DND-41 (cell line): ENCODE data around the gene VPS37D.
"Not testable (repeated sequence)": the region's sequence is repeated elsewhere in the genome, so short reads cannot be mapped to it uniquely, and the experiment has no call there.

ENCODE experiments used
- ATAC-seq: fragments of 200-7000 bp; cut with Tn5 transposase; 3 replicates; pipeline ENCODE4 v1.9.1; 2021; ENCODE audit warnings: low read depth; ENCODE audit not compliant: insufficient read depth
- DNase-seq: peaks from one replicate; pipeline ENCODE4 v3.0.0-alpha.2; 2020
- H2AFZ ChIP-seq: 2 replicates; pipeline ENCODE4 v1.6.0; 2012; ENCODE audit warnings: low read depth, low read length
- H3K27ac ChIP-seq: 2 replicates; pipeline ENCODE4 v1.5.1; 2012; ENCODE audit warnings: low read length, inconsistent platforms
- H3K27me3 ChIP-seq: fragments of 200-600 bp; sonication (generic); 2 replicates; pipeline ENCODE4 v1.6.0; 2012; ENCODE audit warnings: low read length, mild to moderate bottlenecking, inconsistent platforms; ENCODE audit not compliant: insufficient read depth, poor library complexity
- H3K36me3 ChIP-seq: 2 replicates; pipeline ENCODE4 v1.5.1; 2012; ENCODE audit warnings: low read length, inconsistent platforms; ENCODE audit not compliant: insufficient read depth
- H3K4me1 ChIP-seq: 2 replicates; pipeline ENCODE4 v1.5.1; 2012; ENCODE audit warnings: mild to moderate bottlenecking, low read length; ENCODE audit not compliant: insufficient read depth
- H3K4me2 ChIP-seq: 2 replicates; pipeline ENCODE4 v1.6.0; 2012; ENCODE audit warnings: mild to moderate bottlenecking, moderate library complexity, low read length, inconsistent platforms; ENCODE audit not compliant: insufficient read depth
- H3K4me3 ChIP-seq, 2 experiments: fragments of 200-600 bp in 1 of 2; shearing (Covaris generic) in 1 of 2; 2 replicates each; pipeline ENCODE4 v1.5.1; 2012 to 2016; ENCODE audit warnings: inconsistent platforms in 2 of 2, low read length in 2 of 2, mild to moderate bottlenecking in 2 of 2, low read depth in 1 of 2, moderate library complexity in 1 of 2
- H3K79me2 ChIP-seq: 2 replicates; pipeline ENCODE4 v1.6.0; 2012; ENCODE audit warnings: low read length, inconsistent platforms; ENCODE audit not compliant: insufficient read depth
- H3K9ac ChIP-seq: 2 replicates; pipeline ENCODE4 v1.6.0; 2012; ENCODE audit warnings: low read depth, mild to moderate bottlenecking, inconsistent platforms, low read length, moderate library complexity
- H3K9me3 ChIP-seq: 2 replicates; pipeline ENCODE4 v1.5.1; 2012; ENCODE audit warnings: low read length, moderate library complexity, mild to moderate bottlenecking, inconsistent platforms; ENCODE audit not compliant: insufficient read depth, severe bottlenecking
- H4K20me1 ChIP-seq: 2 replicates; pipeline ENCODE4 v1.6.0; 2012; ENCODE audit warnings: low read length; ENCODE audit not compliant: insufficient read depth
- EZH2 ChIP-seq: IDR thresholded peaks from 3 replicates; pipeline ENCODE4 v1.6.1; 2012; ENCODE audit warnings: borderline replicate concordance, low read depth, mild to moderate bottlenecking, moderate library complexity, low read length, inconsistent platforms; ENCODE audit not compliant: severe bottlenecking
- TF ChIP-seq, protein P1 (sequence below): IDR thresholded peaks from 2 replicates; pipeline ENCODE4 v1.5.1; 2012; ENCODE audit warnings: borderline replicate concordance, low read length, moderate library complexity, mild to moderate bottlenecking; ENCODE audit not compliant: poor library complexity, severe bottlenecking; ENCODE audit errors: extremely low read depth

The VPS37D gene

DNA sequence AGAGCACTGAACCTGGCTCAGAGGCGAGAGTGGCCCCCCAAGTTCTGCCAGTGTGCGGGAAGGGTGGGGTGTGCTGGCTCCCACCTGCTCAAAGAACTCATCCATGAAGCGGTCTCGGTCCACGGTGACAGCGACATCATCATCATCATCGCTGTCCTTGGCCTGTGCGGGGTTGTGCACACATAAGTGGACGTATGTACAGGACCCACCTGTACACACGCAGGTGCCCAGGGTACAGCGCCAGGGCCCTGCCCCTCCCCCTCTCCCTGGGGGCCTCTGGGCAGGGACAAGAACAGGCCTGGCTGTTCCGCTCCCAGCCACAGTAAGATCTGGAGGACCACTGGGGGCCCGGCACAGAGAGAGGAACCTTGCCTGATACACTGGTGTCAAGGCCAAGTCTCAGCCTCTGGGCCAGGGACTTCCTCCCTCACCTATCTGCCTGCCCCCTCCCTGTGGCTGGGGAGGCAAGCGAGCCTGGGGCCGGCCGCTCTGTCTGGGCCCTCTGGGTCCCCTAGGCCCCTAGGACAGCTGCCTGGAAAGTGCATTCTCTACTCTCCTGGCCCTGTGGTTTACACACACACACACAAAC lies 41.4 kb downstream of the VPS37D start:
- H3K27ac ChIP-seq, result no peak overlapping the region
- DNase-seq (no peak), ATAC-seq (no peak)
- no peak overlapping the region for H3K4me2 ChIP-seq
- TF ChIP-seq, protein P1, sequence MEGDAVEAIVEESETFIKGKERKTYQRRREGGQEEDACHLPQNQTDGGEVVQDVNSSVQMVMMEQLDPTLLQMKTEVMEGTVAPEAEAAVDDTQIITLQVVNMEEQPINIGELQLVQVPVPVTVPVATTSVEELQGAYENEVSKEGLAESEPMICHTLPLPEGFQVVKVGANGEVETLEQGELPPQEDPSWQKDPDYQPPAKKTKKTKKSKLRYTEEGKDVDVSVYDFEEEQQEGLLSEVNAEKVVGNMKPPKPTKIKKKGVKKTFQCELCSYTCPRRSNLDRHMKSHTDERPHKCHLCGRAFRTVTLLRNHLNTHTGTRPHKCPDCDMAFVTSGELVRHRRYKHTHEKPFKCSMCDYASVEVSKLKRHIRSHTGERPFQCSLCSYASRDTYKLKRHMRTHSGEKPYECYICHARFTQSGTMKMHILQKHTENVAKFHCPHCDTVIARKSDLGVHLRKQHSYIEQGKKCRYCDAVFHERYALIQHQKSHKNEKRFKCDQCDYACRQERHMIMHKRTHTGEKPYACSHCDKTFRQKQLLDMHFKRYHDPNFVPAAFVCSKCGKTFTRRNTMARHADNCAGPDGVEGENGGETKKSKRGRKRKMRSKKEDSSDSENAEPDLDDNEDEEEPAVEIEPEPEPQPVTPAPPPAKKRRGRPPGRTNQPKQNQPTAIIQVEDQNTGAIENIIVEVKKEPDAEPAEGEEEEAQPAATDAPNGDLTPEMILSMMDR, result no peak
- no peak for TF ChIP-seq EZH2
- H3K79me2 ChIP-seq, result no peaks in the 10 kb centered on the region
- H3K27me3 ChIP-seq, result peaks cover 3% of the 10 kb centered on the region
- H3K9me3 ChIP-seq, result no peaks in the 10 kb centered on the region
- H3K4me3 ChIP-seq, result no peak overlapping the region
- H3K36me3 ChIP-seq, result no peaks in the 10 kb centered on the region
- H4K20me1 ChIP-seq, result peaks cover 20% of the 10 kb centered on the region
- H3K9ac ChIP-seq, result no peak overlapping the region
- H2AFZ ChIP-seq, result no peak overlapping the region
- H3K4me1 ChIP-seq, result peaks cover 12% of the 10 kb centered on the region

DNA sequence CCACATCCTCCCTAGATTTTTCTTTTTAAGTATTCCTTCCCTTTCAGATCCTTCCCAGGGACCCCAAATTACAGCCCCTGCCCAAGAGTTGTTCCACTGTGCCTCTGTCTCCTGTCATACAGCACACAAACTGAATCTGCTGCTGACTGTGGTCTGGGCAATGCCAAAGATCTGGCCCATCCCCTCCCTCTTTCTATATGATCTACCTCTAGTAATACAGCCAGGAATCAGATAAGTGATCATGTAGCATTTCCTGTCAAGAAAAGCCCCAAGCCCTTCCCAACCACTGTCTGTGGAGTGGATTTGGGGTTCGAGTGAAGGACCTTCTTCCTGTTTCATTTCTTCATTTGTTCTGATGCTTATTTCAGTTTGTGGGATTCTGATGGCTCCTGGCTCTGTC lies 45.1 kb downstream of the VPS37D start:
- peaks cover 10% of the 10 kb centered on the region for H3K4me1 ChIP-seq
- H3K9me3 ChIP-seq, result no peaks in the 10 kb centered on the region
- H3K4me3 ChIP-seq, result no peak overlapping the region
- H3K27ac ChIP-seq, result no peak overlapping the region
- H3K27me3 ChIP-seq, result peaks cover 17% of the 10 kb centered on the region
- ATAC-seq, result no peak
- no peak overlapping the region for H2AFZ ChIP-seq
- H4K20me1 ChIP-seq, result peaks cover 28% of the 10 kb centered on the region
- H3K9ac ChIP-seq, result no peak overlapping the region
- no peaks in the 10 kb centered on the region for H3K36me3 ChIP-seq
- H3K79me2 ChIP-seq, result no peaks in the 10 kb centered on the region
- TF ChIP-seq EZH2, result no peak
- TF ChIP-seq, protein P1, result no peak
- H3K4me2 ChIP-seq, result no peak overlapping the region
- no peak for DNase-seq

DNA sequence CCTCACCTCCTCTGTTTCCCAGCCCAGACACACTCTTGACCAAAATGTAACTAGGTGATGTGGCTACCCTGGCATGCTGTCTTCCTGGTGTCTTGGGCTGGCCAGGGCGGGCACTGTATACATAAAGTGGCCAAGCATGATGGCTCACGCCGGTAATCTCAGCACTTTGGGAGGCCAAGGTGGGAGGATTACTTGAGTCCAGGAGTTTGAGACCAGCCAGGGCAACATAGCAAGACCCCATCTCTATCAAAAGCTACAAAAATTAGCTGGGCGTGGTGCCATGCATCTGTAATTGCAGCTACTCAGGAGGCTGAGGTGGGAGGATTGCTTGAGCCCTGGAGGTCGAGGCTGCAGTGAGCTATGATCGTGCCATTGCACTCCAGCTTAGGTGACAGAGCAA lies 45.7 kb downstream of the VPS37D start:
- not testable (repeated sequence) for H3K9ac ChIP-seq, H2AFZ ChIP-seq, H3K36me3 ChIP-seq, H3K4me3 ChIP-seq, DNase-seq, ATAC-seq, H3K9me3 ChIP-seq, H3K79me2 ChIP-seq, H3K27ac ChIP-seq, H3K4me2 ChIP-seq
- H3K27me3 ChIP-seq, result peaks cover 17% of the 10 kb centered on the region
- peaks cover 15% of the 10 kb centered on the region for H3K4me1 ChIP-seq
- peaks cover 32% of the 10 kb centered on the region for H4K20me1 ChIP-seq

DNA sequence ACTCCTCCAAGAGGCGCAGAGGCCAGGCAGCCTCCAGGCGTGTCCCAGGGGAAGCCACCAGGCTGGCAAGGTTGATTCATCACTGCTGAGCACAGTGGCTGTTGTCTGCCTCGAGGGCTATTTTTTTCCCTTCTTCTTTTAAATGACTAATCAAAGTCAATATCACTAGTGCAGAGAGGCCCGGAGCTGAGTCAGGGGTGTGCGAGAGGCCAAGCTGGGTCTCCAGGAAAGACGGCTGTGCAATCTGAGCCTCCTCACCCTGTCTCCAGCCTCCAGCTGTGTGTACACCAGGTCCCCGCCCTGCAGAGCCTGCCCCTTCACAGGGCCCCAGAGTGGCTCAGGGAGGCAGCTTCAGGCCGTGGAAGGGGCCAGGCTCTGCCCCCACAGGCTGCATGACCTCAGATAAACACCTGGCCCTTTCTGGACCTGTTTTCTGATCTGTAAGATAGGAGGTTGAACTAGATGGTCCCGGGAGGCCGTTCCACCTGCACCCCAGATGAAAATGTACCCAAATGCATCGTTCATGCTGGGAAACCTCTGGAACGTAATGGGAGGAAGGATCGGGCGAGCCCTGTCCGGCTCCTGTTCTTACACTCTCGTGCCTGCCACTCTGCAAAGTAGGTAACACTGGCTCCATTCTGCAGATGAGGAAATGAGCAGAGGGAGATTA lies 48.2 kb downstream of the VPS37D start:
- Histone ChIP-seq H3K4me1 (peaks cover 18% of the 10 kb centered on the region), H3K36me3 (no peaks in the 10 kb centered on the region), H3K27me3 (peaks cover 17% of the 10 kb centered on the region), H3K27ac (no peak overlapping the region), H2AFZ (no peak overlapping the region), H3K4me3 (no peak overlapping the region), H4K20me1 (peaks cover 40% of the 10 kb centered on the region), H3K9me3 (no peaks in the 10 kb centered on the region), H3K9ac (no peak overlapping the region), H3K4me2 (no peak overlapping the region), H3K79me2 (no peaks in the 10 kb centered on the region)
- TF ChIP-seq, protein P1, result no peak
- no peak for TF ChIP-seq EZH2
- ATAC-seq (peak; percentile 39; the same call in 1 of the 3 replicates), DNase-seq (no peak)
